SU-DHL-6 (cell line): ENCODE results near the gene OMA1.

ENCODE experiments used
- H2AFZ ChIP-seq: fragments of 200-600 bp; sonication (generic); 2 replicates; pipeline ENCODE4 v1.6.1; 2014; ENCODE audit warnings: low read depth, mild to moderate bottlenecking, moderate library complexity, mixed read lengths, antibody characterized with exemption, low read length; ENCODE audit not compliant: severe bottlenecking
- H3F3A ChIP-seq: fragments of 200-600 bp; shearing (Covaris generic); 2 replicates; pipeline ENCODE4 v1.6.0; 2016; ENCODE audit warnings: antibody characterized with exemption, mild to moderate bottlenecking; ENCODE audit not compliant: insufficient read depth
- H3K27ac ChIP-seq: fragments of 200-600 bp; sonication (generic); 2 replicates; pipeline ENCODE4 v1.5.1; 2016; ENCODE audit warnings: low read depth, mild to moderate bottlenecking, low read length, moderate library complexity, mixed read lengths
- H3K27me3 ChIP-seq: fragments of 200-600 bp; sonication (generic), shearing (Covaris generic); 2 replicates; pipeline ENCODE4 v1.6.0; 2014; ENCODE audit warnings: mild to moderate bottlenecking, low read length
- H3K36me3 ChIP-seq: fragments of 200-600 bp; sonication (generic); 2 replicates; pipeline ENCODE4 v1.6.1; 2014; ENCODE audit warnings: mild to moderate bottlenecking, low read length, mixed read lengths
- H3K4me2 ChIP-seq: fragments of 300-600, 200-600 bp; shearing (Covaris generic), sonication (generic); 2 replicates; pipeline ENCODE4 v1.6.0; 2014; ENCODE audit warnings: low read length, low read depth, mild to moderate bottlenecking; ENCODE audit not compliant: poor library complexity, severe bottlenecking
- H3K4me3 ChIP-seq: fragments of 200-600 bp; sonication (generic); 2 replicates; pipeline ENCODE4 v1.5.1; 2014; ENCODE audit warnings: antibody characterized with exemption, low read length, mild to moderate bottlenecking, mixed read lengths; ENCODE audit not compliant: insufficient read depth, poor library complexity, severe bottlenecking
- H3K79me2 ChIP-seq: fragments of 200-600 bp; sonication (generic); 2 replicates; pipeline ENCODE4 v1.6.1; 2014; ENCODE audit warnings: mild to moderate bottlenecking, low read length, moderate library complexity; ENCODE audit not compliant: insufficient read depth
- H3K9ac ChIP-seq: fragments of 200-600 bp; sonication (generic); 2 replicates; pipeline ENCODE4 v1.7.0; 2014; ENCODE audit warnings: mild to moderate bottlenecking, low read length
- H3K9me2 ChIP-seq: fragments of 200-600 bp; sonication (generic); replicated peaks from 2 replicates; pipeline ENCODE4 v1.6.1; 2014; ENCODE audit warnings: low read length; ENCODE audit not compliant: insufficient read depth
- H3K9me3 ChIP-seq: fragments of 200-600 bp; sonication (generic); 2 replicates; pipeline ENCODE4 v1.6.1; 2014; ENCODE audit warnings: low read length, mixed read lengths; ENCODE audit not compliant: insufficient read depth
- H4K20me1 ChIP-seq: fragments of 200-600 bp; sonication (generic); 2 replicates; pipeline ENCODE4 v1.6.1; 2014; ENCODE audit warnings: low read depth, mild to moderate bottlenecking, antibody characterized with exemption, low read length, moderate library complexity, mixed read lengths
- EZH2phosphoT487 ChIP-seq: fragments of 200-600 bp; sonication (generic), shearing (Covaris generic); conservative IDR thresholded peaks from 2 replicates; pipeline ENCODE4 v1.6.1; 2018; ENCODE audit warnings: mild to moderate bottlenecking, antibody characterized with exemption, low read length, moderate library complexity, mixed read lengths
- TF ChIP-seq, protein P1 (sequence below): fragments of 200-600 bp; sonication (generic); IDR thresholded peaks from one replicate; pipeline ENCODE4 v1.5.1; 2017; ENCODE audit warnings: antibody characterized with exemption, mild to moderate bottlenecking, low read length, moderate library complexity; ENCODE audit not compliant: insufficient read depth, poor library complexity, severe bottlenecking

Gene OMA1

DNA sequence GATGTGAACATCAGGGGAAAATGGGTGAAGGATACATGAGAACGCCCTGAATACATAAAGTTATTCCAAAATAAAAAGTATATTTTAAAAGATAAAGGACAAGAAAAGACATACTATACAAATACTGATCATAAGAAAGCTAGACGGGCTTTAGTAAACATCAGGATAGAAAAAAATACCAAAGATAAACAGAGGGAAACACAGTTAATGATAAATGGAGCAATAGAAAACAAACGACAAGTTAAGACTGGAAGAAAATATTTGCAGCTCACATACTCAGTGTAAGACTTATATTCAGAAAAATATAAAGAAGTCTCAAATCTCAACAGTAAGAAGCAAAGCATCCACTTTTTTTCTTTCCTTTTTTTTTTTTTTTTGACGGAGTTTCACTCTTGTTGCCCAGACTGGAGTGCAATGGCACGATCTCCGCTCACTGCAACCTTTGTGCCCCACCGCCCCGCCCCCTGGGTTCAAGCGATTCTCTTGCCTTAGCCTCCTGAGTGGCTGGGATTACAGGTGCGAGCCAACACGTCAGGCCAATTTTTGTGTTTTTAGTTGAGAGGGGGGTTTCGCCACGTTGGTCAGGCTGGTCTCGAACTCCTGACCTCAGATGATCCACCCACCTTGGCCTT is 94.8 kb downstream of the OMA1 start:
- Histone ChIP-seq H3K79me2 (no peaks in the 10 kb centered on the region), H3K4me3 (no peak overlapping the region), H3K36me3 (no peaks in the 10 kb centered on the region), H3K27ac (no peak overlapping the region), H3K4me2 (no peak overlapping the region), H3F3A (no peaks in the 10 kb centered on the region), H3K27me3 (no peaks in the 10 kb centered on the region), H4K20me1 (no peaks in the 10 kb centered on the region), H3K9ac (no peak overlapping the region), H3K9me2 (no peaks in the 10 kb centered on the region), H3K9me3 (no peaks in the 10 kb centered on the region), H2AFZ (no peak overlapping the region)
- no peak for TF ChIP-seq EZH2phosphoT487
- TF ChIP-seq, protein P1, sequence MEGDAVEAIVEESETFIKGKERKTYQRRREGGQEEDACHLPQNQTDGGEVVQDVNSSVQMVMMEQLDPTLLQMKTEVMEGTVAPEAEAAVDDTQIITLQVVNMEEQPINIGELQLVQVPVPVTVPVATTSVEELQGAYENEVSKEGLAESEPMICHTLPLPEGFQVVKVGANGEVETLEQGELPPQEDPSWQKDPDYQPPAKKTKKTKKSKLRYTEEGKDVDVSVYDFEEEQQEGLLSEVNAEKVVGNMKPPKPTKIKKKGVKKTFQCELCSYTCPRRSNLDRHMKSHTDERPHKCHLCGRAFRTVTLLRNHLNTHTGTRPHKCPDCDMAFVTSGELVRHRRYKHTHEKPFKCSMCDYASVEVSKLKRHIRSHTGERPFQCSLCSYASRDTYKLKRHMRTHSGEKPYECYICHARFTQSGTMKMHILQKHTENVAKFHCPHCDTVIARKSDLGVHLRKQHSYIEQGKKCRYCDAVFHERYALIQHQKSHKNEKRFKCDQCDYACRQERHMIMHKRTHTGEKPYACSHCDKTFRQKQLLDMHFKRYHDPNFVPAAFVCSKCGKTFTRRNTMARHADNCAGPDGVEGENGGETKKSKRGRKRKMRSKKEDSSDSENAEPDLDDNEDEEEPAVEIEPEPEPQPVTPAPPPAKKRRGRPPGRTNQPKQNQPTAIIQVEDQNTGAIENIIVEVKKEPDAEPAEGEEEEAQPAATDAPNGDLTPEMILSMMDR = no peak

DNA sequence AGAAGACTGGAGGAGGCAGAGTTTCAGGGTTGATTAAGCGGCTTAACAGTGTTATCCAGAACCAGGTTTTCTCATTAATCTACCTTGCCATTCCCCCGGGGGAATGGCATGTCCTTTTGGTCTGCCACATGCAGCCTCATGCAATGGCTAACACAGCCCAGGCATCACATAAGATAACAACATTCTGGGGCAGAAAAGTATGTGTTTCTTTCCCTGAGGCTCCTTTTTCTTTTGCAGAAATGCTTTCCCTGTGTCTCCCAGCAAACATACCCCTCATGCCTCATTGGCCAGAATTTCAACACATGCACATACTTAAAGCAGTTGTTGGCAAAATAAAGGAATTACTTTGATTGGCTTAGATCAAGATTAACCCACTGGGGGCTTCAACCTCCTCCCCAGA is 98.6 kb downstream of the OMA1 start:
- no peaks in the 10 kb centered on the region for H3K9me3 ChIP-seq
- H3K4me2 ChIP-seq = no peak overlapping the region
- no peaks in the 10 kb centered on the region for H3F3A ChIP-seq
- TF ChIP-seq EZH2phosphoT487 = no peak
- TF ChIP-seq, protein P1 = no peak
- no peak overlapping the region for H2AFZ ChIP-seq
- H4K20me1 ChIP-seq = no peaks in the 10 kb centered on the region
- no peak overlapping the region for H3K27ac ChIP-seq
- no peaks in the 10 kb centered on the region for H3K36me3 ChIP-seq
- H3K79me2 ChIP-seq = no peaks in the 10 kb centered on the region
- H3K9ac ChIP-seq = no peak overlapping the region
- H3K4me3 ChIP-seq = no peak overlapping the region
- no peaks in the 10 kb centered on the region for H3K9me2 ChIP-seq
- H3K27me3 ChIP-seq = no peaks in the 10 kb centered on the region

DNA sequence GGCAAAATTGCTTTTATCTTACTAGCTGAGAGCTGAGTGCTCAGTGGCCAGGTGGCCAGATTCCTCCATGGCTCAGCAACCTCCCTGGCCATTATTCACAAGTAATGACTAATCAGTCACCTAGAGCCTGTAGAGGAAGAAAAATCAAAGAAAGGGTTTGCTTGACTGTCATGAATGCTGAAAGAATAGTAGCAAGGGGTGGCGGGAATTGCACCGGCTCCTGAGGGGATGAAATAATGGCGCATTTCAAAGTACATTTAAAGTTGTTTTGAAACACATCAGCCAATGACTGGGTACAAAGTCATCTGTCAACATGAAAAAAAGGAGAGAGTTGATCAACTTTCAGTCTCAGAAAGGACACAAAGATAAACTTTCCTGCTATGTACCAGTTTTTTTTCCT is 99.5 kb downstream of the OMA1 start:
- Histone ChIP-seq H2AFZ (no peak overlapping the region), H3K4me3 (no peak overlapping the region)

More for the DNA sequence above, 99.5 kb downstream of the OMA1 start:
- Histone ChIP-seq H3K27ac (no peak overlapping the region), H3K79me2 (no peaks in the 10 kb centered on the region), H3K4me2 (no peak overlapping the region), H3K9me2 (no peaks in the 10 kb centered on the region), H3F3A (no peaks in the 10 kb centered on the region), H3K36me3 (no peaks in the 10 kb centered on the region), H3K9ac (no peak overlapping the region), H3K27me3 (no peaks in the 10 kb centered on the region), H3K9me3 (no peaks in the 10 kb centered on the region), H4K20me1 (no peaks in the 10 kb centered on the region)
- TF ChIP-seq, protein P1 = no peak
- TF ChIP-seq EZH2phosphoT487 = no peak
